HG02678 (cell line): ENCODE results near the gene SARDH.

Source experiments
- ATAC-seq: cut with Tn5 transposase; IDR thresholded peaks from one replicate; pipeline ENCODE4 v1.9.1; 2021; ENCODE audit warnings: mild to moderate bottlenecking, moderate library complexity; ENCODE audit not compliant: unreplicated experiment

The SARDH gene

DNA sequence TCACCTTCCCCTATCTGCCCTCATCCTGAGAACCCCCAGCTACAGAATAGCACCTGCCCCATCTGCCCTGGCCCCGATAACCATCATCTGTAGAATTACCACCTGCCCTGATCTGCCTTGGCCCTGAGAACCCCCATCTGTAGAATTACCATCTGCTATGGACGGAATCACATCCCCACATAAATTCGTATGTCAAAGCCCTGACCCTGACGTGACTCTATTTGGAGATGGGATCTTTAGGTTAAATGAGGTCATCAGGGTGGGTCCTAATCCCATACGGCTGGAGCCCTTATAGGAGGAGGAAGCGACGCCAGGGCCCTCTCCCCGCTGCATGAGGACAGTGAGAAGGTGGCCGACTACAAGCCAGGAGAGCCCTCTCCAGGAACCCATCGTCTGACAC is 32.6 kb downstream of the SARDH start:
- no peak for ATAC-seq

GRCh38 chr9:133704711-133705181 is 33.4 kb downstream of the SARDH start:
- no peak for ATAC-seq

DNA sequence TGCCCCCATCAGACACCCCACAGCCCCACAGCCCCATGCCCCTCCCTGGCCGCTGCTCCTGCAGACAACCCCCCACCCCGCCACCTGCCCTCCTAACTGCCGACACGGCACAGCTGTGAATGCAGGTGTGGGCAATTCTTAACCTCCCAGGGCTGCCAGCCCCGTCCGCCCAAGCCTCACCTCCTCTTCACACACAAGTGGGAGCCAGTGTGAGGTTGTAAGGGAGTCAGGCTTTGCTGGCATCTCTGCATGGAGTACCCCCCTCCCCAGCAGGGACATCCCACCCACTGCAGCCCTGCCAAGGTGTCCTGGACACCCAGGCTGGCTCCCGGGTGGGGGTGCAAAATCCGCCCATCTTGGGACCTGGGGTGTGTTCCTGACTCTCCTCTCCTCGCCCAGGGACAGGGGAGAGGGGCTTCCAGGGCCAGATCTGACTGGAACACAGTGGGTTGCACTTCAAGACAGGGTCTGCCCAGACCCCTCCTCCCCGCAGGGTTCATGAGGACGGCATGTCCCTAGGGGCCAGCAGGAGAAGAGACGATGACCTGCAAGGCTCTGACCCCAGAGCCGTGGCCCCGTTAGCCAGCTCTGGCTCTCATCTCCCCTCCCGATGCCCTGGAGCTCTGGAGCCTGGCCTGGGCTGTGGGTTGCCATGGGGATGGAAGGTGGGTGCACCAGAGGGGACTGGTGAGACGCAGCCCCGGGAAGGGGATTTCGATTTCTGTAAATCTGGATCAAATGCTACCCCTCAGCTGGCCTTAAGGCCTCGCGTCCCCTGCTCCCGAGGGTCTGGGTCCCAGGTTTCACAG is 34.4 kb downstream of the SARDH start:
- no peak for ATAC-seq

- no peak for ATAC-seq
Measured at GRCh38 chr9:133702798-133703590, 35.2 kb downstream of the SARDH start.

- no peak for ATAC-seq
Measured at GRCh38 chr9:133701981-133702797, 36.0 kb downstream of the SARDH start.

GRCh38 chr9:133701321-133701980 is 36.7 kb downstream of the SARDH start:
- ATAC-seq = no peak

DNA sequence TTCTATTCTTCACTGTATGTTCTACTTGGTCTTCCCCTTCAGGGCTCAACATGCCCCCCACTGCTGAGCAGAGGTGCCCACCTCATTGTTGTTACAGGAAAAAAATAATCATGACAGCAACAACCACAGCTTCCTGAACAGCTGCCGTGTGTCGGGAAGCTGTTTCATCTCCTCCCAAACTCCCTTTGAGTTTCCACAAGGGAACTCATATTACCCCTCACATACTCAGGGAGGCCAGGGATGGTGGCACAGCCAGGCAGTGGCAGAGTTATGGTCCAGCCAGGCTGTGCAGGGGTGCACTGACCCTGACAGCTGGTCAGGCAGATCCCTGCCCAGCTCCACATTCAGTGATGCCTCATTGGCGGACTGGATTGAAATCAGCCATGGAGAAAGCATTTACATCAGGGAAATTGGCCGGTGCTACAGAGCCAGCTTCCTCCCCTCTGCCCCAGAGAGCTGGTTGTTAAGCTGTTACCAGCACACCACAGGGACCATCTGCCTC is 37.3 kb downstream of the SARDH start:
- ATAC-seq = no peak

GRCh38 chr9:133699546-133699945 is 38.6 kb downstream of the SARDH start:
- ATAC-seq = no peak

DNA sequence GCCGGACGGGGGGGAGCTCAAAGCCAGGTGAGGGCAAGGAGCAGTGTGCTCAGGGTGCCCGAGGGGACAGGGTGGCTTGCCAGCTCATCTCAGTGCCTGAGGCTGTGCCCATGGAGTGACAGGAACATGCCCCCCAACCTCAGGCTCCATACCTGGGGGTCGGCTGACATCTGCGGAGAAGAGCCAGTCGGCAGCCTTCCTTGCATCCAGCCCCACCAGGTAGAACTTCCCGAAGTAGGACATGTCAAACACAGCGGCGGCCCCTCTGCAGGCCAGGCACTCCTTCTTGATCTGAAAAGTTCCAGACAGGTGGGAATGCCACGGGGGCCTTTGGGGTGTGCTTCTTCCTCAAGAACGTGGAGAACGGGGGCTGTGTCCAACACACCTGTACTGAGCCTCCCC is 42.1 kb downstream of the SARDH start:
- ATAC-seq = no peak

DNA sequence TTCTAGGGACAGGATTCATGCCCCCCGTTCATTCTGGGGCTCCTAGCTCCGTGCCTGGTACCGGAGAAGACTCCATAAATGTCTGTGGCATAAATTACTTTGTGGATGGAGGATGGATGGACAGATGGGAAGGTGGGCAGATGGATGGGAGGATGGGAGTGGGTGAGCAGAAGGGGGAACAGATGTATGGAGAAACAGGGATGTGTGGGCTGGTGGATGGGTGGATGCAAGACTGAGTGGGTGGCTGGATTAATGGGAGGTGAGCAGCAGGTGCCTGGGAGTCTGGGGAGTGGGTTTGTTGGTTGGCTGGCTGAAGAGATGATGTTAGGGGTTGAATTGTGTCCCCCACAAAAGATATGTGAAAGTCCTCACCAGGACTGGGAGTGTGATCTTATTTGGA is 43.5 kb downstream of the SARDH start:
- no peak for ATAC-seq

- no peak for ATAC-seq
Measured at GRCh38 chr9:133693703-133694529, 44.2 kb downstream of the SARDH start.

GRCh38 chr9:133693116-133693515 is 45.0 kb downstream of the SARDH start:
- ATAC-seq = no peak

DNA sequence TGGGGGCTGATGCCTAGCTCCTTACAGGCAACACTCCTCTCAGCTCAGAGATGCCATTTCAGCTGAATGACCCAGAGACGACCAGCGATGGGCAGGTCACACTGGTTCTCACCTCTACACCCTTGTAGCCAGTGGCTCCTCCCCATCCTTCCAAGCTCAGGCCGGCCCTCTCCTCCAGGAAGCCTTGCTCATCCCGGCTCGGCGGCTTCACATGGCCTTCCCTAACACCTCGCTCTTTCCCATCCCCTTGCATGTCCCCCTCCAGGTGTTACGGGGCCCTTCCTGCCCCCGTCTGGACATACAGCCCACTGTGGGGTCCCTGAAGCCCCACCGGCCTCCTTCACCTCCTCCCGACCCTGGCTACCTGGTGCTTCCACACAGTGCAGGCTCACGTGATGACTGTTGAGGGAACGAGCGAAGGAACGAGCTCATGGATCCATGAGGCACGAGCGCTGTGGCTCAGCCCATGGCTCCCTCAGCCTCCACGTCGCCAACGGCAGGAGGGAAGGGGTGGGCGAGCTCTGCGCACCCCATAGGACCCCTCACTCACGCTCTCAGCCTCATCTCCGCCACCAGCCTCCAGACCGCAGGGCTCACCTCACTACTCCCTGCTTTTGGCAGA is 45.7 kb downstream of the SARDH start:
- ATAC-seq = no peak

- no peak for ATAC-seq
Measured at GRCh38 chr9:133691626-133692363, 46.4 kb downstream of the SARDH start.

DNA sequence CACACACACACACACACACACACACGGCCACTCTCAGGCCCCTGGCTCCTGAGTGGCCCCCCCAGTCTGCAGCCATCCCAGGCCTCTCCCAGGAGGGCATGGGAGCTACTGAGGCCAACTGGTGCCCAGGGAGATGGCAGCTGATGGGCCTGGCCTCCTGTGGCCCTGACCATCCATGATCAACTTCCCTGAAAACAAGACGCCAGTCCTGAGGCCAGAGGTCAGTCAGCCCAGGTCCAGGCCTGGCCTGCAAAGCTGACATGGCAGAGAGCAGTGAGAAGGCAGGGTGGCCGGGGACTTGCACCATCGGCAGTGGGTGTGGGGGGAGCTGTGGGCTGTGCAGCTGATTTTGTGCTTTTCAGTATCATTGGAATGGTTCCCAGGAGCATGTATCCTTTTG is 47.0 kb downstream of the SARDH start:
- no peak for ATAC-seq

- no peak for ATAC-seq
Measured at GRCh38 chr9:133690081-133690561, 48.0 kb downstream of the SARDH start.

DNA sequence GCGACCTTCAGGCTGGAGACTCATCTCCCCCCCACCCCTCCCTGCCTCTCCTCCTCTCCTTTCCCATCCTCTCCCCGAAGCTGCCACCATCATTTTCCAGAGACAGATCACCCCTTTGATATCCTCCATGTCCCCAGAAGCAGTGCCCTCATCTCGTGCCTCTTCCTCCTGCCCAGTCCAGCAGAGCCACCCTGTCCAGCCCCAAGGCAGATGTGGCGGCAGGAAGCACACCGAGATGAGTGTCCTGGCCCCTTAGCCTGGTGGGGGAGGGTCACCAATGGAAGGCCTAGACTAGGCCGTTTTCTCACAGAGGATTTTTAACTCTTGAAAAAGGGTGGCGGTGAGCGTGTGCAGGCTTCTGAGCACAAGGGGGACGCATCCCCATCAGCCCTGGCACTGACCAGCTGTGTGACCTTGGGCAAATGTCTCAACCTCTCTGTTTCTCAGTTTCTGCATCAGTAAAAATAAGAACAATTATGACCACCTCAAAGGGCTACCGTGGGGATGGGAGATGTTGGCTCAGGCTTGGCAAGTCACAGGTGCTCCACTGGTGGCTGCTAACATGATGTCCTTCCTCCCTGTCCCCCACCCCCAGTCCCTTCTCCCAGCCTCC is 48.9 kb downstream of the SARDH start:
- ATAC-seq = no peak
